Osteocyte (in vitro differentiated cells): ENCODE data around the gene LMAN1. TPM values are rescaled to one million over a fixed set of nuclear protein-coding genes. Genes with fewer than 3 reads are reported as not detected.

Experiments used
- DNase-seq: peaks from one replicate; pipeline ENCODE4 v3.0.0; 2021; ENCODE audit warnings: mixed read lengths; ENCODE audit not compliant: unreplicated experiment; ENCODE audit errors: extremely low spot score
- H3K27ac Mint-ChIP-seq: one replicate; pipeline ENCODE4 v1.8.0; 2021; ENCODE audit warnings: mild to moderate bottlenecking, mixed read lengths; ENCODE audit not compliant: unreplicated experiment
- H3K27me3 Mint-ChIP-seq: one replicate; pipeline ENCODE4 v1.8.0; 2021; ENCODE audit warnings: mixed read lengths; ENCODE audit not compliant: unreplicated experiment
- H3K36me3 Mint-ChIP-seq: one replicate; pipeline ENCODE4 v1.8.0; 2021; ENCODE audit warnings: mixed read lengths; ENCODE audit not compliant: unreplicated experiment
- H3K4me1 Mint-ChIP-seq: one replicate; pipeline ENCODE4 v1.8.0; 2021; ENCODE audit warnings: mixed read lengths; ENCODE audit not compliant: unreplicated experiment
- H3K4me3 Mint-ChIP-seq: one replicate; pipeline ENCODE4 v1.8.0; 2021; ENCODE audit warnings: mild to moderate bottlenecking, moderate library complexity, mixed read lengths; ENCODE audit not compliant: unreplicated experiment
- H3K9me3 Mint-ChIP-seq: one replicate; pipeline ENCODE4 v1.8.0; 2021; ENCODE audit warnings: mixed read lengths; ENCODE audit not compliant: unreplicated experiment
- CTCF ChIP-seq: fragments of 200-600 bp; sonication (generic); IDR thresholded peaks from 2 replicates; pipeline ENCODE4 v1.5.0; 2021; ENCODE audit warnings: antibody characterized with exemption, mild to moderate bottlenecking, moderate library complexity
- total RNA-seq: library from RNA; stranded (reverse); gene quantifications from 2 replicates; pipeline ENCODE4 v1.2.1, GENCODE V29; 2021

LMAN1 gene
- total RNA-seq, 1 donor from 2014 or later: 93.2 TPM

GRCh38 chr18:59323931-59324622 lies 35.0 kb downstream of the LMAN1 start:
- DNase-seq: no peak
- TF ChIP-seq CTCF: no peak
- no peaks in the 10 kb centered on the region for H3K9me3 Mint-ChIP-seq
- H3K27me3 Mint-ChIP-seq: peaks cover 17% of the 10 kb centered on the region
- H3K36me3 Mint-ChIP-seq: peaks cover 37% of the 10 kb centered on the region
- no peak overlapping the region for H3K4me3 Mint-ChIP-seq
- no peak overlapping the region for H3K27ac Mint-ChIP-seq
- H3K4me1 Mint-ChIP-seq: no peaks in the 10 kb centered on the region

- Mint-ChIP-seq H3K27ac (no peak within 1 kb of the TSS), H3K36me3 (no peaks in the 10 kb centered on the region), H3K27me3 (peaks cover 59% of the 10 kb centered on the region), H3K9me3 (no peaks in the 10 kb centered on the region), H3K4me3 (no peak within 1 kb of the TSS), H3K4me1 (no peaks in the 10 kb centered on the region)
- TF ChIP-seq CTCF: no peak
- no peak for DNase-seq
Measured at GRCh38 chr18:59318460-59319050, 40.5 kb downstream of the LMAN1 start, which contains the start of gene CPLX4. Gene CPLX4 (minus strand): TSS chr18:59318649. CDS start chr18:59318462, 187 bp downstream.

GRCh38 chr18:59311631-59312030 lies 47.4 kb downstream of the LMAN1 start:
- H3K9me3 Mint-ChIP-seq: no peaks in the 10 kb centered on the region
- H3K4me3 Mint-ChIP-seq: no peak overlapping the region
- H3K27me3 Mint-ChIP-seq: peaks cover 67% of the 10 kb centered on the region
- no peaks in the 10 kb centered on the region for H3K36me3 Mint-ChIP-seq
- H3K27ac Mint-ChIP-seq: no peak overlapping the region
- peaks cover 4% of the 10 kb centered on the region for H3K4me1 Mint-ChIP-seq
- no peak for DNase-seq
- TF ChIP-seq CTCF: no peak

- no peak for TF ChIP-seq CTCF
- no peaks in the 10 kb centered on the region for H3K36me3 Mint-ChIP-seq
- H3K4me3 Mint-ChIP-seq: peak overlapping the region; percentile 48
- no peak for DNase-seq
- H3K27me3 Mint-ChIP-seq: peaks cover 69% of the 10 kb centered on the region
- peaks cover 4% of the 10 kb centered on the region for H3K4me1 Mint-ChIP-seq
- no peaks in the 10 kb centered on the region for H3K9me3 Mint-ChIP-seq
- no peak overlapping the region for H3K27ac Mint-ChIP-seq
Measured at GRCh38 chr18:59308938-59309260, 50.2 kb downstream of the LMAN1 start.

GRCh38 chr18:59308248-59308937 lies 50.7 kb downstream of the LMAN1 start:
- TF ChIP-seq CTCF: peak; percentile 95
- Mint-ChIP-seq H3K27me3 (peaks cover 69% of the 10 kb centered on the region), H3K36me3 (no peaks in the 10 kb centered on the region), H3K4me1 (peaks cover 4% of the 10 kb centered on the region), H3K9me3 (no peaks in the 10 kb centered on the region), H3K4me3 (peak overlapping the region; percentile 48), H3K27ac (no peak overlapping the region)
- DNase-seq: peak; percentile 92
